Stimulated activated CD8-positive, alpha-beta memory T cell treated with anti-CD3 and anti-CD28 coated beads, Interleukin-15, amount 100 ng/mL, for 48 hours (primary cell): ENCODE measurements around the gene STAM.
"Not testable (repeated sequence)": the region's sequence is repeated elsewhere in the genome, so short reads cannot be mapped to it uniquely, and the experiment has no call there.

ENCODE experiments used
- DNase-seq, 2 donors: peaks; one replicate each; pipeline ENCODE4 v3.0.0-alpha.2; 2020; ENCODE audit warnings: low read depth in 2 of 2

STAM gene

GRCh38 chr10:17675638-17676037 lies 31.7 kb downstream of the STAM start:
- no peak for DNase-seq

- no peak for DNase-seq
These were observed 33.0 kb downstream of the STAM start for GRCh38 chr10:17676919-17677318.

- DNase-seq, result no peak
These were observed 38.4 kb downstream of the STAM start for GRCh38 chr10:17682236-17682946.

GRCh38 chr10:17683541-17683940 lies 39.6 kb downstream of the STAM start:
- no peak for DNase-seq

GRCh38 chr10:17684537-17684936 lies 40.6 kb downstream of the STAM start:
- DNase-seq, result no peak

- DNase-seq, result peak in 1 of 2 donors; percentile 26
These were observed 41.4 kb downstream of the STAM start for GRCh38 chr10:17685233-17685840.

- no peak for DNase-seq
These were observed 43.3 kb downstream of the STAM start for GRCh38 chr10:17687117-17687831.

- DNase-seq, result no peak
These were observed 45.2 kb downstream of the STAM start for GRCh38 chr10:17689137-17689536.

- no peak for DNase-seq
These were observed 49.1 kb downstream of the STAM start for GRCh38 chr10:17693009-17693408.

- DNase-seq, result no peak
These were observed 54.7 kb downstream of the STAM start for GRCh38 chr10:17698696-17699095.

GRCh38 chr10:17701301-17701700 lies 57.4 kb downstream of the STAM start:
- DNase-seq, result no peak

- no peak for DNase-seq
These were observed 59.8 kb downstream of the STAM start for GRCh38 chr10:17703706-17704105.

GRCh38 chr10:17708821-17709220 lies 64.9 kb downstream of the STAM start:
- DNase-seq, result no peak

- no peak for DNase-seq
These were observed 65.5 kb downstream of the STAM start for GRCh38 chr10:17709492-17709891.

GRCh38 chr10:17710181-17710580 lies 66.2 kb downstream of the STAM start:
- no peak for DNase-seq

GRCh38 chr10:17712053-17712452 lies 68.1 kb downstream of the STAM start:
- no peak for DNase-seq

GRCh38 chr10:17712717-17713471 lies 68.9 kb downstream of the STAM start:
- DNase-seq, result no peak

- no peak for DNase-seq
These were observed 69.8 kb downstream of the STAM start for GRCh38 chr10:17713758-17714157.

- no peak for DNase-seq
These were observed 72.2 kb downstream of the STAM start for GRCh38 chr10:17716161-17716560.

GRCh38 chr10:17722317-17723014 lies 78.5 kb downstream of the STAM start:
- not testable (repeated sequence) for DNase-seq

GRCh38 chr10:17725703-17726102 lies 81.8 kb downstream of the STAM start:
- DNase-seq, result no peak

GRCh38 chr10:17729630-17730029 lies 85.7 kb downstream of the STAM start:
- DNase-seq, result no peak
